Lung (tissue), 12 donors: ENCODE data around the gene ZNF823. TPM values are rescaled to one million over a fixed set of nuclear protein-coding genes. Genes with fewer than 3 reads are reported as not detected.
A peak's percentile ranks its signal among the peaks of the same experiment; 100 is the strongest.

ENCODE experiments used
- ATAC-seq: fragments of 200-7000 bp; cut with Tn5 transposase; one replicate; pipeline ENCODE4 v1.9.1; 2020; ENCODE audit warnings: moderate number of reproducible peaks; ENCODE audit not compliant: insufficient read depth, low FRiP score
- DNase-seq, 3 donors: peaks; one replicate each; pipeline ENCODE4 v3.0.0-alpha.2; 2013 to 2017
- H3K27ac ChIP-seq, 2 donors: one replicate each; pipeline ENCODE4 v1.5.1; 2013; ENCODE audit warnings: mild to moderate bottlenecking in 2 of 2, moderate library complexity in 2 of 2, control low read depth in 1 of 2, inconsistent platforms in 1 of 2, low read depth in 1 of 2, low read length in 1 of 2
- H3K27me3 ChIP-seq, 3 donors: one replicate each; pipeline ENCODE4 v1.5.1; 2013; ENCODE audit warnings: low read length in 2 of 3; ENCODE audit not compliant: control insufficient read depth in 3 of 3, insufficient read depth in 3 of 3
- H3K36me3 ChIP-seq, 4 donors: one replicate each; pipeline ENCODE4 v1.5.1; 2013; ENCODE audit warnings: low read length in 4 of 4, mild to moderate bottlenecking in 1 of 4, moderate library complexity in 1 of 4; ENCODE audit not compliant: control insufficient read depth in 4 of 4, insufficient read depth in 4 of 4
- H3K4me1 ChIP-seq, 5 donors: one replicate each; pipeline ENCODE4 v1.5.1; 2013; ENCODE audit warnings: low read length in 5 of 5, mild to moderate bottlenecking in 2 of 5, moderate library complexity in 1 of 5; ENCODE audit not compliant: control insufficient read depth in 5 of 5, insufficient read depth in 5 of 5
- H3K4me3 ChIP-seq: one replicate; pipeline ENCODE4 v1.5.1; 2013; ENCODE audit warnings: mild to moderate bottlenecking, control low read depth, moderate library complexity
- H3K9ac ChIP-seq, 2 donors: one replicate each; pipeline ENCODE4 v1.5.1; 2013; ENCODE audit warnings: low read length in 2 of 2, control low read depth in 1 of 2; ENCODE audit not compliant: insufficient read depth in 1 of 2
- H3K9me3 ChIP-seq, 4 donors: one replicate each; pipeline ENCODE4 v1.5.1; 2013; ENCODE audit warnings: low read length in 3 of 4, mild to moderate bottlenecking in 1 of 4, moderate library complexity in 1 of 4; ENCODE audit not compliant: control insufficient read depth in 4 of 4, insufficient read depth in 3 of 4
- CTCF ChIP-seq: IDR thresholded peaks from 2 replicates; pipeline ENCODE4 v1.5.1; 2012; ENCODE audit warnings: mild to moderate bottlenecking; ENCODE audit errors: control extremely low read depth, extremely low read depth
- WGBS, 2 donors: extraction: QIAGEN DNeasy Blood & Tissue Kit; methylation state at CpG; one replicate each; pipeline ENCODE4 v1.1.7; 2013; 5-methylcytosine and 5-hydroxymethylcytosine counted together
- polyA plus RNA-seq, 2 donors: library from polyadenylated mRNA; stranded (reverse); fragments of 200-250 nt; gene quantifications; one replicate each; pipeline ENCODE4 v1.2.1, GENCODE V29; 2013
- total RNA-seq, 2 donors: library from RNA; depleted of rRNA in 1 of 2; stranded (reverse); fragments of >200 nt in 1 of 2; gene quantifications; one replicate each; pipeline ENCODE4 v1.2.1, GENCODE V29; 2014 to 2021
- donor health status: control.
- donor health status: control.
- donor health status: Bipolar disorder and iron deficiency.
- donor health status: healthy.
- donor health status: DM: yes; HTN: yes; CAD: no.

Gene ZNF823
- total and polyA plus RNA-seq, 4 donors = 2.4 to 13.1 (median 4.9) TPM

- Histone ChIP-seq H3K27ac (no peak overlapping the region), H3K9me3 (peaks cover 0 to 2% (median 0%) of the 10 kb centered on the region in 4 donors), H3K36me3 (peaks cover 0 to 2% (median 0%) of the 10 kb centered on the region in 4 donors), H3K4me3 (no peak overlapping the region), H3K9ac (no peak overlapping the region), H3K27me3 (no peaks in the 10 kb centered on the region), H3K4me1 (peaks cover 0 to 12% (median 4%) of the 10 kb centered on the region in 5 donors)
- TF ChIP-seq CTCF = no peak
- 76 to 87% methylated on average over 11 of the region's 11 CpGs for WGBS, 2 donors
- ATAC-seq = no peak
- peak in 2 of 3 donors; percentile 15 to 22 for DNase-seq
Measured at GRCh38 chr19:11692127-11692790, 46.5 kb downstream of the ZNF823 start.

- Histone ChIP-seq H3K27ac (no peak overlapping the region), H3K36me3 (peaks cover 0 to 17% (median 6%) of the 10 kb centered on the region in 4 donors), H3K4me3 (no peak overlapping the region), H3K9ac (no peak overlapping the region), H3K9me3 (peaks cover 9 to 16% (median 10%) of the 10 kb centered on the region in 4 donors), H3K27me3 (no peaks in the 10 kb centered on the region), H3K4me1 (no peaks in the 10 kb centered on the region)
- TF ChIP-seq CTCF = no peak
- WGBS, 2 donors = 75 to 87% methylated on average over 4 of the region's 4 CpGs
- ATAC-seq = no peak
- peak in 2 of 3 donors; percentile 39 to 56 for DNase-seq
Measured at GRCh38 chr19:11685676-11686650, 52.8 kb downstream of the ZNF823 start.

- Histone ChIP-seq H3K9ac (no peak overlapping the region), H3K36me3 (peaks cover 0 to 20% (median 6%) of the 10 kb centered on the region in 4 donors), H3K27ac (no peak overlapping the region), H3K27me3 (no peaks in the 10 kb centered on the region), H3K4me3 (no peak overlapping the region), H3K4me1 (no peaks in the 10 kb centered on the region), H3K9me3 (peaks cover 9 to 19% (median 11%) of the 10 kb centered on the region in 4 donors)
- no peak for TF ChIP-seq CTCF
- ATAC-seq (no peak), DNase-seq (no peak)
- WGBS, 2 donors = 78 to 91% methylated on average over 3 of the region's 3 CpGs
Measured at GRCh38 chr19:11684987-11685675, 53.6 kb downstream of the ZNF823 start.
